HepG2 (cell line): Measurements from ENCODE around the gene GRIP1. TPM values are rescaled to one million over a fixed set of nuclear protein-coding genes. Genes with fewer than 3 reads are reported as not detected.

Source experiments
- ATAC-seq: fragments of 200-7000 bp; cut with Tn5 transposase; 3 replicates; pipeline ENCODE4 v1.9.1; 2020; ENCODE audit warnings: mild to moderate bottlenecking, moderate library complexity
- BruUV-seq: library from RNA; stranded (reverse); fragments of 400-500 nt; replicated peaks from 2 replicates; lab custom pipeline; 2021; lab: Mats Ljungman, UMichigan
- CTCF ChIA-PET: fragments of 300-600 bp; formaldehyde crosslinking; extraction: SDS; loops from one replicate; lab custom pipeline; 2021; ENCODE audit warnings: low total read pairs, inconsistent platforms, low intra/inter-chr PET ratio; lab: Yijun Ruan, JAX
- POLR2A ChIA-PET: fragments of 350-600 bp; sonication (Branson Sonifier 250); formaldehyde crosslinking; loops from one replicate; lab custom pipeline; 2020; ENCODE audit warnings: antibody characterized with exemption, inconsistent platforms; lab: Yijun Ruan, JAX
- DNase-seq: peaks from one replicate; pipeline ENCODE4 v3.0.0-alpha.2; 2015; ENCODE audit warnings: low spot score
- FAIRE-seq: peaks from 3 replicates; lab custom pipeline; 2011; peaks lifted over from hg19 to GRCh38; lab: Jason Lieb, UNC
- H2AFZ ChIP-seq: one replicate; pipeline ENCODE4 v1.6.1; 2011; ENCODE audit warnings: low read length, inconsistent platforms
- H3K27ac ChIP-seq: fragments of 300-600 bp; 3 replicates; pipeline ENCODE4 v1.8.0; 2011; ENCODE audit warnings: mixed run types, mild to moderate bottlenecking, mixed read lengths, low read length, inconsistent platforms; ENCODE audit not compliant: insufficient read depth; ENCODE audit errors: extremely low read length
- H3K27me3 ChIP-seq, 2 experiments: fragments of 200-600 bp in 1 of 2; 2 replicates in 1 of 2; 3 replicates in 1 of 2; pipeline versions ENCODE4 v1.6.0 to v1.8.0; 2011; ENCODE audit warnings: low read length in 2 of 2, mild to moderate bottlenecking in 2 of 2, moderate library complexity in 2 of 2, inconsistent platforms in 1 of 2; ENCODE audit not compliant: insufficient read depth in 2 of 2, control insufficient read depth in 1 of 2
- H3K36me3 ChIP-seq, 2 experiments: fragments of 200-600 bp in 1 of 2; replicated peaks in 1 of 2; 2 replicates in 1 of 2; 3 replicates in 1 of 2; pipeline versions ENCODE4 v1.5.1 to v1.8.0; 2011; ENCODE audit warnings: low read length in 2 of 2, inconsistent platforms in 1 of 2; ENCODE audit not compliant: insufficient read depth in 2 of 2, control insufficient read depth in 1 of 2
- H3K4me1 ChIP-seq: 2 replicates; pipeline ENCODE4 v1.5.1; 2012; ENCODE audit warnings: low read length, inconsistent platforms; ENCODE audit not compliant: insufficient read depth
- H3K4me2 ChIP-seq: 2 replicates; pipeline ENCODE4 v1.6.0; 2011; ENCODE audit warnings: low read depth, low read length, inconsistent platforms
- H3K4me3 ChIP-seq, 3 experiments: fragments of 200-600 bp in 1 of 3; sonication (generic), shearing (Covaris generic) in 1 of 3; replicated peaks in 1 of 3; 2 replicates each; pipeline ENCODE4 v1.5.1; 2011 to 2016; ENCODE audit warnings: low read length in 3 of 3, inconsistent platforms in 2 of 3, low read depth in 2 of 3, mild to moderate bottlenecking in 2 of 3, control low read depth in 1 of 3, mixed read lengths in 1 of 3; ENCODE audit not compliant: insufficient read depth in 1 of 3
- H3K79me2 ChIP-seq: one replicate; pipeline ENCODE4 v1.6.1; 2011; ENCODE audit warnings: low read length, inconsistent platforms; ENCODE audit not compliant: insufficient read depth
- H3K9ac ChIP-seq: 2 replicates; pipeline ENCODE4 v1.6.0; 2011; ENCODE audit warnings: mild to moderate bottlenecking, low read depth, low read length, inconsistent platforms; ENCODE audit not compliant: insufficient read depth
- H3K9me3 ChIP-seq: 2 replicates; pipeline ENCODE4 v1.5.1; 2012; ENCODE audit warnings: mild to moderate bottlenecking, low read length
- H4K20me1 ChIP-seq: 2 replicates; pipeline ENCODE4 v1.6.0; 2011; ENCODE audit warnings: inconsistent platforms, mild to moderate bottlenecking, low read length, moderate library complexity; ENCODE audit not compliant: insufficient read depth
- AKAP8 ChIP-seq: sonication (generic); formaldehyde crosslinking; IDR thresholded peaks from 2 replicates; pipeline ENCODE4 v1.5.1; 2020; ENCODE audit warnings: mild to moderate bottlenecking, missing genetic modification reagents
- EHMT2 ChIP-seq: fragments of 200-600 bp; sonication (generic); IDR thresholded peaks from 2 replicates; pipeline ENCODE4 v1.7.0; 2017; ENCODE audit warnings: antibody characterized with exemption, low read depth, low read length, borderline replicate concordance
- HMGA1 ChIP-seq: sonication (generic); formaldehyde crosslinking; conservative IDR thresholded peaks from 2 replicates; pipeline ENCODE4 v1.4.0; 2020; ENCODE audit warnings: missing genetic modification reagents
- HOXD1 ChIP-seq: sonication (generic); formaldehyde crosslinking; IDR thresholded peaks from 2 replicates; pipeline ENCODE4 v1.5.0; 2020; ENCODE audit warnings: missing genetic modification reagents
- SIX1 ChIP-seq: sonication (generic); formaldehyde crosslinking; IDR thresholded peaks from 2 replicates; pipeline ENCODE4 v1.4.0; 2020; ENCODE audit warnings: missing genetic modification reagents, borderline replicate concordance
- ZNF614 ChIP-seq: IDR thresholded peaks from 2 replicates; pipeline ENCODE4 v1.6.1; 2018; ENCODE audit warnings: missing biosample characterization, missing genetic modification reagents, inconsistent platforms, borderline replicate concordance
- WGBS: methylation state at CpG from one replicate; pipeline ENCODE4 v1.1.6; 2017; ENCODE audit warnings: low lambda C conversion rate; 5-methylcytosine and 5-hydroxymethylcytosine counted together
- in situ Hi-C: cut with HindIII; loops from 2 replicates; pipeline ENCODE4 v1.10.0; 2017; ENCODE audit warnings: low pct_unique_long_range_greater_than_20kb; ENCODE audit not compliant: extremely low pct_ligation_motif_present
- intact Hi-C: fragments of 100-400 bp; cut with micrococcal nuclease; formaldehyde crosslinking; loops from one replicate; pipeline ENCODE4 v1.10.0; 2022; ENCODE audit not compliant: unreplicated experiment
- polyA plus RNA-seq, 8 experiments: library from polyadenylated mRNA; depleted of rRNA in 3 of 8; stranded (reverse) in 7 of 8; unstranded in 1 of 8; fragments of >200 nt; fragmentation: Illumina TruSeq in 4 of 8; extraction: Trizol in 4 of 8; gene quantifications; 2 replicates each; pipeline versions ENCODE4 v1.2.1 to v1.2.3, GENCODE V29; 2011 to 2016; ENCODE audit warnings: low read depth in 4 of 8, missing spikeins in 1 of 8, mixed read lengths in 1 of 8; ENCODE audit not compliant: insufficient read depth in 1 of 8
- total RNA-seq, 5 experiments: library from RNA; depleted of rRNA; stranded (reverse); fragments of >200 nt; fragmentation: Illumina TruSeq; extraction: Trizol; gene quantifications; 2 replicates each; pipeline ENCODE4 v1.2.3, GENCODE V29; 2016; ENCODE audit warnings: low read depth in 1 of 5
- TF ChIP-seq, protein P1 (sequence below): sonication (generic); formaldehyde crosslinking; IDR thresholded peaks from 2 replicates; pipeline ENCODE4 v1.5.0; 2020; ENCODE audit warnings: missing genetic modification reagents, mild to moderate bottlenecking, borderline replicate concordance

Gene GRIP1
- total and polyA plus RNA-seq, 2 of the 13 experiments (the other 11 are each of a cell fraction or from before 2014, with no cell fraction given): not detected

DNA sequence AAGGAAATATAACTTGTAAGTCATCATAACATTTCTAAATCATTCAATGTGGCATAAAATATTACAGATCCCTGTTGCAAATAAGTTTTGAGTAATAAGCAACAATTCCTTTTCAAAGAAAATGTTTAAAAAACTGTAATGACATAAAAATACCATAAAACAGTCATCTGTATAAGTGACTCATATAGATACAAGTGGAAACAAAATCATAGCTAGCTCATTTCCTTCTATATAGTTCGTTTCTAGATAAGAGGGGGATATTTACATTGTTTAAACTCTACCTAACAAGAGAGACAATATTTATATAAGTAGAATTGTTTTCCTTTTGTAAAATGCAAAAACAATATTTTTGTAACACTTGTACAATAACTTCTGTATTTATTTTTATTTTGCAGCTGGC lies 148.9 kb downstream of the GRIP1 start:
- Histone ChIP-seq H3K9me3 (no peaks in the 10 kb centered on the region), H3K4me2 (no peak overlapping the region), H3K4me1 (no peaks in the 10 kb centered on the region), H3K9ac (no peak overlapping the region), H3K27me3 (no peaks in the 10 kb centered on the region; a peak in 1 of 5 replicates), H2AFZ (no peak overlapping the region), H3K79me2 (no peaks in the 10 kb centered on the region), H3K36me3 (no peaks in the 10 kb centered on the region), H3K27ac (no peak overlapping the region), H3K4me3 (no peak overlapping the region), H4K20me1 (no peaks in the 10 kb centered on the region)
- no peak for DNase-seq
- intact Hi-C loops: no loop called here
- ATAC-seq: no peak
- FAIRE-seq: no peak
- POLR2A ChIA-PET: no interaction called here
- no TSS peak for BruUV-seq
- in situ Hi-C loops: no loop called here
- no peak for TF ChIP-seq AKAP8
- CTCF ChIA-PET: no interaction called here
- 3% methylated on average over 1 of the region's 1 CpG for WGBS

DNA sequence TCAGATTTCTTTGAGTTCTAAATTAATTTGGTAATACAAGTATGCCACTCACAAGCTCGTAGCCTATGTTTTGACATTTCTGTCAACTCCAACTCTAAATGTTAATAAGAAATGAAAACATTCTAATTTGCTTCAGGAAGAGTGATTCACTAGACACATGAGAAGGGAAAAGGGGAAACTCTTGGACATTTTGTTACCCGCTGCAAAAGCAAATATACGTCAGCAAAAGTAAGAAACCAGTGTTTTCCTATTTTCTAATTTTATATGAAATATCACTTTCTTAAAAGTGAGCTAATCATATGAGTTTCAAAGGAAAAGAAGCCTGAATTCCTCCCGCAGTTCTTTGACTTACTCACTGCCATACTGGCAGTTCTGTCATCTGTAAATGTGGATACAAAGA lies 162.3 kb downstream of the GRIP1 start:
- no peaks in the 10 kb centered on the region for H3K27me3 ChIP-seq
- POLR2A ChIA-PET: no interaction called here
- H3K9me3 ChIP-seq: no peaks in the 10 kb centered on the region
- CTCF ChIA-PET: no interaction called here
- in situ Hi-C loops: no loop called here
- H4K20me1 ChIP-seq: no peaks in the 10 kb centered on the region
- no peak overlapping the region for H2AFZ ChIP-seq
- no peak for ATAC-seq
- no peak overlapping the region for H3K9ac ChIP-seq
- 22% methylated on average over 4 of the region's 4 CpGs for WGBS
- intact Hi-C loops: no loop called here
- DNase-seq: no peak
- H3K4me1 ChIP-seq: no peaks in the 10 kb centered on the region
- no peak for FAIRE-seq
- no peak overlapping the region for H3K27ac ChIP-seq
- TF ChIP-seq HMGA1 (CRISPR knock-in tag) (no peak), HOXD1 (no peak), SIX1 (no peak), EHMT2 (no peak), ZNF614 (CRISPR knock-in tag) (no peak)
- TF ChIP-seq, protein P1, sequence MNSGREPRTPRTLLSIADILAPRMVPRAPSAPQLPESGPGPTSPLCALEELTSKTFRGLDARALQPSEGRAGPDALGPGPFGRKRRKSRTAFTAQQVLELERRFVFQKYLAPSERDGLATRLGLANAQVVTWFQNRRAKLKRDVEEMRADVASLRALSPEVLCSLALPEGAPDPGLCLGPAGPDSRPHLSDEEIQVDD (CRISPR knock-in tag): no peak
- H3K79me2 ChIP-seq: no peaks in the 10 kb centered on the region
- no TSS peak for BruUV-seq
- H3K4me3 ChIP-seq: no peak overlapping the region
- no peak overlapping the region for H3K4me2 ChIP-seq
- no peaks in the 10 kb centered on the region for H3K36me3 ChIP-seq
